ENCODE measurements around the gene ALG9. TPM values are rescaled to one million over a fixed set of nuclear protein-coding genes. Genes with fewer than 3 reads are reported as not detected.

The ALG9 gene
- total RNA-seq, 2 donors from 2014 or later, result 22.2 to 32.4 TPM

DNA sequence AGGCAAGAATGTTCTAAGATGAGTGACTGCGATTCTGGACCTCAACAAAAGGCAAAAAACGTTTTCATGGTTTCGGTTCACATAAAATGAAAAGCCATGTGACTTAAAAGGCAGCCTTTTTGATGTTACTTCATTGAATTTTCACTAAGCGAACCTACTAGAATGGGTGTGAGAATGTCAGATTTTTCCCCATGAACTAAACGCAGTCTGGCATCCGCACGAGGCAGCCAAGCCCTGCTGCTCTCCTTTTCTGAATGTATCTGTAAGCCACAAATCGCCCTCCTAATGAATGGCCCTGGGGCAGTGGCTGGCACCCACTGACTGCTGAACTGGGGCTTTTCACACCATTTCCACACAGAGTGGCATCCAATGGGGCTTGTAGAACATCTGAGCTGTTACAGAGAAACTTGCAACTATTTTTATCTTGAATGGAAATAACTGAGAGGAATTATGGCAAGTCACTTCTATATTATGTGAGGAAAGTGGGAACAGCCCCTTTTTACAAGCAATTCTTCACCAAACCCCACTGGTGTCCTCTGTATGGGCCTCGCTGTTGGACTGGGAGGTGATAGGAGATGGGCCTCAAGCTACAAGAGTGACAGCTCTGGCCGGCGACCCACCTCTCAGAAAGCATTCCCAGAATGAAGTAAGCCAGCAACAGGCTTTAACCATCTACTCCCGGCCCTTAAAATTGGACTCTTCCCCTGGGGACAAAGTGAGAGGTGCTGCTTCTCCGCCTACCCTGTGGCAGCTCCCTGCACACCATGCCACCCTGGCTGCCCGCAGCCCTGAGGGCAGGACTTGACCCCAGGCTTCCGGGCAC is 134.5 kb downstream of the ALG9 start:
- DNase-seq (ENCODE audit: low spot score), result no peak
- TF ChIP-seq, protein P1, sequence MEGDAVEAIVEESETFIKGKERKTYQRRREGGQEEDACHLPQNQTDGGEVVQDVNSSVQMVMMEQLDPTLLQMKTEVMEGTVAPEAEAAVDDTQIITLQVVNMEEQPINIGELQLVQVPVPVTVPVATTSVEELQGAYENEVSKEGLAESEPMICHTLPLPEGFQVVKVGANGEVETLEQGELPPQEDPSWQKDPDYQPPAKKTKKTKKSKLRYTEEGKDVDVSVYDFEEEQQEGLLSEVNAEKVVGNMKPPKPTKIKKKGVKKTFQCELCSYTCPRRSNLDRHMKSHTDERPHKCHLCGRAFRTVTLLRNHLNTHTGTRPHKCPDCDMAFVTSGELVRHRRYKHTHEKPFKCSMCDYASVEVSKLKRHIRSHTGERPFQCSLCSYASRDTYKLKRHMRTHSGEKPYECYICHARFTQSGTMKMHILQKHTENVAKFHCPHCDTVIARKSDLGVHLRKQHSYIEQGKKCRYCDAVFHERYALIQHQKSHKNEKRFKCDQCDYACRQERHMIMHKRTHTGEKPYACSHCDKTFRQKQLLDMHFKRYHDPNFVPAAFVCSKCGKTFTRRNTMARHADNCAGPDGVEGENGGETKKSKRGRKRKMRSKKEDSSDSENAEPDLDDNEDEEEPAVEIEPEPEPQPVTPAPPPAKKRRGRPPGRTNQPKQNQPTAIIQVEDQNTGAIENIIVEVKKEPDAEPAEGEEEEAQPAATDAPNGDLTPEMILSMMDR (IDR thresholded peaks at IDR 0.05), result no peak
- no peak overlapping the region for H3K4me3 ChIP-seq
- peak overlapping the region; percentile 91 to 97 for H3K27ac ChIP-seq
- H3K27me3 ChIP-seq, result no peaks in the 10 kb centered on the region
- H3K4me1 ChIP-seq, result peaks cover 0 to 71% of the 10 kb centered on the region in 2 donors
- no peaks in the 10 kb centered on the region for H3K9me3 ChIP-seq
- H3K36me3 ChIP-seq, result peaks cover 13% of the 10 kb centered on the region

Other genes starting within 250 kb of the ALG9 start
- 10 to 100 TPM in 1 of 2 donors, 1 to 10 TPM in 1; 6.5 to 13.2 TPM for gene PPP2R1B, start 105.2 kb downstream of the ALG9 start, total RNA-seq
- gene FDXACB1, start 7.6 kb upstream of the ALG9 start, total RNA-seq, result 1 to 10 TPM in 1 of 2 donors, under 1 TPM in 1; 0.90 to 2.0 TPM
- gene CFAP68, start 8.0 kb upstream of the ALG9 start, total RNA-seq, result 10 to 100 TPM; 27.7 to 40.9 TPM
- 1,000 to 10,000 TPM; 2,961 to 3,608 TPM for gene CRYAB, start 40.2 kb upstream of the ALG9 start, total RNA-seq
- gene HSPB2, start 41.2 kb upstream of the ALG9 start, total RNA-seq, result 10 to 100 TPM in 1 of 2 donors, 1 to 10 TPM in 1; 5.5 to 13.0 TPM
- 1 to 10 TPM; 1.5 to 8.3 TPM for gene C11orf52, start 47.3 kb upstream of the ALG9 start, total RNA-seq
- gene DIXDC1, start 65.8 kb upstream of the ALG9 start, total RNA-seq, result 10 to 100 TPM; 25.7 to 50.9 TPM
- gene DLAT, start 153.8 kb upstream of the ALG9 start, total RNA-seq, result 10 to 100 TPM; 58.5 to 98.1 TPM
- gene PIH1D2, start 202.4 kb upstream of the ALG9 start, total RNA-seq, result 1 to 10 TPM; 1.2 to 1.7 TPM
- 1 to 10 TPM; 4.4 to 7.0 TPM for gene NKAPD1, start 202.7 kb upstream of the ALG9 start, total RNA-seq
- 10 to 100 TPM; 54.3 to 61.4 TPM for gene TIMM8B, start 215.2 kb upstream of the ALG9 start, total RNA-seq
- gene SDHD, start 215.3 kb upstream of the ALG9 start, total RNA-seq, result 100 to 1,000 TPM; 113 to 166 TPM